HAP-1 (cell line): ENCODE data around the gene ANGPTL2.
"Not testable (repeated sequence)": the region's sequence is repeated elsewhere in the genome, so short reads cannot be mapped to it uniquely, and the experiment has no call there.

Source experiments
- DNase-seq, 2 experiments: peaks; one replicate each; pipeline ENCODE4 v3.0.0-alpha.2; 2016 to 2020; ENCODE audit warnings: low spot score in 2 of 2
- H3K27me3 ChIP-seq: fragments of 250-450 bp; sonication (Bioruptor Pico); 2 replicates; pipeline ENCODE4 v1.5.1; 2020; ENCODE audit warnings: low read depth, mild to moderate bottlenecking, moderate library complexity
- H3K36me3 ChIP-seq: fragments of 250-450 bp; sonication (Bioruptor Pico); replicated peaks from 2 replicates; pipeline ENCODE4 v1.5.1; 2020; ENCODE audit warnings: mild to moderate bottlenecking
- H3K4me1 ChIP-seq: fragments of 250-450 bp; sonication (Bioruptor Pico); 2 replicates; pipeline ENCODE4 v1.5.1; 2020; ENCODE audit warnings: mild to moderate bottlenecking
- H3K4me3 ChIP-seq: fragments of 250-450 bp; sonication (Bioruptor Pico); 2 replicates; pipeline ENCODE4 v1.5.1; 2020; ENCODE audit warnings: mild to moderate bottlenecking, moderate library complexity
- H3K9me3 ChIP-seq: fragments of 250-450 bp; sonication (Bioruptor Pico); 2 replicates; pipeline ENCODE4 v1.5.1; 2020; ENCODE audit warnings: mild to moderate bottlenecking, moderate library complexity
- in situ Hi-C: fragments of 300-500 bp; cut with MboI; formaldehyde crosslinking; loops from 3 replicates; pipeline ENCODE4 v1.14.3; 2020; ENCODE audit warnings: low sequenced_read_pairs, inconsistent platforms, mixed read lengths

ANGPTL2 gene

GRCh38 chr9:127122176-127123063 is at the start of gene ANGPTL2:
TSS of gene ANGPTL2 (minus strand) at chr9:127122635. CDS start at chr9:127108731, 13,904 bp downstream.
- Histone ChIP-seq H3K9me3 (no peaks in the 10 kb centered on the region), H3K27me3 (no peaks in the 10 kb centered on the region), H3K4me1 (peaks cover 5% of the 10 kb centered on the region; the same call in 1 of the 2 replicates), H3K36me3 (no peaks in the 10 kb centered on the region), H3K4me3 (0 out of 2 replicates have a peak within 1 kb of the TSS, but pooled peaks have one; percentile 2)
- DNase-seq: peak in 1 of 2 experiments; percentile 68
- in situ Hi-C loops: no loop called here

- H3K4me1 ChIP-seq, H3K4me3 ChIP-seq, H3K9me3 ChIP-seq, H3K27me3 ChIP-seq, DNase-seq, H3K36me3 ChIP-seq, in situ Hi-C loops: not testable (repeated sequence)
Measured at GRCh38 chr9:127171348-127171747, 48.9 kb upstream of the ANGPTL2 start.

GRCh38 chr9:127170652-127171051 is 48.2 kb upstream of the ANGPTL2 start:
- H3K4me1 ChIP-seq: no peaks in the 10 kb centered on the region
- no peaks in the 10 kb centered on the region for H3K36me3 ChIP-seq
- DNase-seq: no peak

GRCh38 chr9:127170103-127170502 is 47.7 kb upstream of the ANGPTL2 start:
- Histone ChIP-seq H3K9me3 (no peaks in the 10 kb centered on the region), H3K27me3 (no peaks in the 10 kb centered on the region), H3K4me3 (no peak overlapping the region), H3K4me1 (no peaks in the 10 kb centered on the region), H3K36me3 (no peaks in the 10 kb centered on the region)
- no peak for DNase-seq
- in situ Hi-C loops: no loop called here

More at GRCh38 chr9:127170652-127171051, 48.2 kb upstream of the ANGPTL2 start:
- H3K4me3 ChIP-seq: no peak overlapping the region
- H3K27me3 ChIP-seq: no peaks in the 10 kb centered on the region
- H3K9me3 ChIP-seq: no peaks in the 10 kb centered on the region
- in situ Hi-C loops: no loop called here

- Histone ChIP-seq H3K27me3 (no peaks in the 10 kb centered on the region), H3K4me1 (no peaks in the 10 kb centered on the region), H3K9me3 (no peaks in the 10 kb centered on the region), H3K4me3 (no peak overlapping the region), H3K36me3 (no peaks in the 10 kb centered on the region)
- DNase-seq: no peak
- in situ Hi-C loops: no loop called here
Measured at GRCh38 chr9:127169575-127169883, 47.1 kb upstream of the ANGPTL2 start.

- H3K4me3 ChIP-seq: no peak overlapping the region
- H3K9me3 ChIP-seq: no peaks in the 10 kb centered on the region
- H3K36me3 ChIP-seq: no peaks in the 10 kb centered on the region
- in situ Hi-C loops: no loop called here
- DNase-seq: no peak
- H3K4me1 ChIP-seq: no peaks in the 10 kb centered on the region
- H3K27me3 ChIP-seq: no peaks in the 10 kb centered on the region
Measured at GRCh38 chr9:127168756-127169574, 46.5 kb upstream of the ANGPTL2 start.

- Histone ChIP-seq H3K4me1 (no peaks in the 10 kb centered on the region), H3K9me3 (no peaks in the 10 kb centered on the region), H3K27me3 (no peaks in the 10 kb centered on the region), H3K36me3 (no peaks in the 10 kb centered on the region), H3K4me3 (no peak overlapping the region)
- no peak for DNase-seq
- in situ Hi-C loops: no loop called here
Measured at GRCh38 chr9:127167560-127168326, 45.3 kb upstream of the ANGPTL2 start.

- Histone ChIP-seq H3K36me3 (no peaks in the 10 kb centered on the region), H3K9me3 (no peaks in the 10 kb centered on the region), H3K27me3 (no peaks in the 10 kb centered on the region), H3K4me1 (no peaks in the 10 kb centered on the region), H3K4me3 (no peak overlapping the region)
- DNase-seq: no peak
- in situ Hi-C loops: no loop called here
Measured at GRCh38 chr9:127166651-127167524, 44.5 kb upstream of the ANGPTL2 start.

GRCh38 chr9:127166111-127166510 is 43.7 kb upstream of the ANGPTL2 start:
- Histone ChIP-seq H3K9me3 (no peaks in the 10 kb centered on the region), H3K36me3 (no peaks in the 10 kb centered on the region), H3K4me1 (no peaks in the 10 kb centered on the region), H3K4me3 (no peak overlapping the region), H3K27me3 (no peaks in the 10 kb centered on the region)
- no peak for DNase-seq
- in situ Hi-C loops: no loop called here

GRCh38 chr9:127165116-127165515 is 42.7 kb upstream of the ANGPTL2 start:
- Histone ChIP-seq H3K27me3 (no peaks in the 10 kb centered on the region), H3K4me3 (no peak overlapping the region), H3K36me3 (no peaks in the 10 kb centered on the region), H3K9me3 (no peaks in the 10 kb centered on the region), H3K4me1 (no peaks in the 10 kb centered on the region)
- DNase-seq: no peak
- in situ Hi-C loops: no loop called here

GRCh38 chr9:127163409-127163808 is 41.0 kb upstream of the ANGPTL2 start:
- Histone ChIP-seq H3K27me3 (no peaks in the 10 kb centered on the region), H3K4me3 (no peak overlapping the region), H3K9me3 (no peaks in the 10 kb centered on the region), H3K36me3 (no peaks in the 10 kb centered on the region), H3K4me1 (no peaks in the 10 kb centered on the region)
- in situ Hi-C loops: no loop called here
- no peak for DNase-seq

GRCh38 chr9:127162864-127163365 is 40.5 kb upstream of the ANGPTL2 start:
- in situ Hi-C loops: no loop called here
- H3K9me3 ChIP-seq: no peaks in the 10 kb centered on the region
- H3K36me3 ChIP-seq: no peaks in the 10 kb centered on the region
- H3K27me3 ChIP-seq: no peaks in the 10 kb centered on the region
- H3K4me1 ChIP-seq: no peaks in the 10 kb centered on the region
- no peak for DNase-seq
- H3K4me3 ChIP-seq: no peak overlapping the region
